Esophagus (tissue), 2 donors: Measurements from ENCODE around the gene CCL21. TPM values are rescaled to one million over a fixed set of nuclear protein-coding genes. Genes with fewer than 3 reads are reported as not detected.
"Not testable (repeated sequence)": the region's sequence is repeated elsewhere in the genome, so short reads cannot be mapped to it uniquely, and the experiment has no call there.

ENCODE experiments used
- H3K27ac ChIP-seq, 2 donors: one replicate each; pipeline ENCODE4 v1.5.1; 2013; ENCODE audit warnings: low read depth in 2 of 2, mild to moderate bottlenecking in 2 of 2, inconsistent platforms in 1 of 2, low read length in 1 of 2, moderate library complexity in 1 of 2
- H3K27me3 ChIP-seq, 2 donors: one replicate each; pipeline ENCODE4 v1.6.1; 2013; ENCODE audit warnings: low read length in 2 of 2, control low read depth in 1 of 2, mild to moderate bottlenecking in 1 of 2; ENCODE audit not compliant: insufficient read depth in 2 of 2, control insufficient read depth in 1 of 2
- H3K36me3 ChIP-seq, 2 donors: one replicate each; pipeline ENCODE4 v1.6.1; 2013; ENCODE audit warnings: low read length in 1 of 2; ENCODE audit not compliant: control insufficient read depth in 2 of 2, insufficient read depth in 2 of 2
- H3K4me1 ChIP-seq, 2 donors: one replicate each; pipeline ENCODE4 v1.6.1; 2013; ENCODE audit warnings: low read length in 1 of 2; ENCODE audit not compliant: control insufficient read depth in 2 of 2, insufficient read depth in 2 of 2
- H3K4me3 ChIP-seq, 2 donors: one replicate each; pipeline ENCODE4 v1.5.1; 2013; ENCODE audit warnings: low read length in 2 of 2, mild to moderate bottlenecking in 2 of 2, low read depth in 1 of 2, moderate library complexity in 1 of 2
- H3K9me3 ChIP-seq, 2 donors: one replicate each; pipeline ENCODE4 v1.6.1; 2013; ENCODE audit warnings: mild to moderate bottlenecking in 2 of 2, low read depth in 1 of 2, low read length in 1 of 2, moderate library complexity in 1 of 2; ENCODE audit not compliant: control insufficient read depth in 2 of 2, insufficient read depth in 1 of 2
- WGBS, 2 donors: extraction: QIAGEN DNeasy Blood & Tissue Kit; methylation state at CpG; one replicate each; pipeline ENCODE4 v1.1.7; 2013; 5-methylcytosine and 5-hydroxymethylcytosine counted together
- polyA plus RNA-seq, 2 donors: library from polyadenylated mRNA; stranded (reverse); fragments of 200-250 nt; gene quantifications; one replicate each; pipeline ENCODE4 v1.2.3, GENCODE V29; 2013
- donor health status: healthy with polysubstance abuse.
- donor health status: Bipolar disorder and iron deficiency.

The CCL21 gene
- polyA plus RNA-seq, 2 donors: 13.2 to 50.9 TPM

GRCh38 chr9:34734720-34735119 lies 24.8 kb upstream of the CCL21 start:
- Histone ChIP-seq H3K4me1 (no peaks in the 10 kb centered on the region), H3K4me3 (no peak overlapping the region), H3K9me3 (no peaks in the 10 kb centered on the region), H3K27ac (no peak overlapping the region), H3K27me3 (no peaks in the 10 kb centered on the region), H3K36me3 (no peaks in the 10 kb centered on the region)

- H3K27me3 ChIP-seq: peaks cover 0 to 2% of the 10 kb centered on the region in 2 donors
- H3K4me1 ChIP-seq: no peaks in the 10 kb centered on the region
- 85 to 87% methylated on average over 2 of the region's 2 CpGs for WGBS, 2 donors
- H3K36me3 ChIP-seq: no peaks in the 10 kb centered on the region
- no peak overlapping the region for H3K4me3 ChIP-seq
- H3K27ac ChIP-seq: no peak overlapping the region
- no peaks in the 10 kb centered on the region for H3K9me3 ChIP-seq
These were observed 22.9 kb upstream of the CCL21 start for GRCh38 chr9:34732886-34733285.

GRCh38 chr9:34732478-34732877 lies 22.5 kb upstream of the CCL21 start:
- no peaks in the 10 kb centered on the region for H3K36me3 ChIP-seq
- H3K27me3 ChIP-seq: peaks cover 0 to 2% of the 10 kb centered on the region in 2 donors
- H3K9me3 ChIP-seq: no peaks in the 10 kb centered on the region
- WGBS, 2 donors: 93 to 97% methylated on average over 1 of the region's 1 CpG
- H3K27ac ChIP-seq: no peak overlapping the region
- no peaks in the 10 kb centered on the region for H3K4me1 ChIP-seq
- H3K4me3 ChIP-seq: no peak overlapping the region

GRCh38 chr9:34723141-34723540 lies 13.2 kb upstream of the CCL21 start:
- Histone ChIP-seq H3K9me3 (no peaks in the 10 kb centered on the region), H3K4me3 (no peak overlapping the region), H3K4me1 (no peaks in the 10 kb centered on the region), H3K36me3 (no peaks in the 10 kb centered on the region), H3K27me3 (no peaks in the 10 kb centered on the region), H3K27ac (no peak overlapping the region)
- WGBS, 2 donors: 94 to 95% methylated on average over 11 of the region's 11 CpGs

GRCh38 chr9:34719769-34720025 lies 9.8 kb upstream of the CCL21 start:
- not testable (repeated sequence) for H3K4me1 ChIP-seq, H3K9me3 ChIP-seq, H3K36me3 ChIP-seq, H3K4me3 ChIP-seq, H3K27me3 ChIP-seq, H3K27ac ChIP-seq

- Histone ChIP-seq H3K27ac (no peak overlapping the region), H3K9me3 (no peaks in the 10 kb centered on the region), H3K27me3 (no peaks in the 10 kb centered on the region), H3K4me1 (no peaks in the 10 kb centered on the region), H3K36me3 (no peaks in the 10 kb centered on the region), H3K4me3 (no peak overlapping the region)
- 82 to 84% methylated on average over 8 of the region's 8 CpGs for WGBS, 2 donors
These were observed 9.3 kb upstream of the CCL21 start for GRCh38 chr9:34719021-34719768.

GRCh38 chr9:34717996-34718614 lies 8.2 kb upstream of the CCL21 start:
- Histone ChIP-seq H3K4me1 (no peaks in the 10 kb centered on the region), H3K27me3 (no peaks in the 10 kb centered on the region), H3K4me3 (no peak overlapping the region), H3K27ac (no peak overlapping the region), H3K36me3 (no peaks in the 10 kb centered on the region), H3K9me3 (no peaks in the 10 kb centered on the region)
- 58 to 69% methylated on average over 3 of the region's 3 CpGs for WGBS, 2 donors

GRCh38 chr9:34716711-34717110 lies 6.8 kb upstream of the CCL21 start:
- Histone ChIP-seq H3K4me3 (no peak overlapping the region), H3K27me3 (no peaks in the 10 kb centered on the region), H3K36me3 (no peaks in the 10 kb centered on the region), H3K9me3 (no peaks in the 10 kb centered on the region), H3K27ac (no peak overlapping the region), H3K4me1 (no peaks in the 10 kb centered on the region)
- 45 to 60% methylated on average over 4 of the region's 4 CpGs for WGBS, 2 donors

- no peaks in the 10 kb centered on the region for H3K4me1 ChIP-seq
- 66 to 75% methylated on average over 7 of the region's 7 CpGs for WGBS, 2 donors
- no peak overlapping the region for H3K4me3 ChIP-seq
- H3K36me3 ChIP-seq: no peaks in the 10 kb centered on the region
- no peaks in the 10 kb centered on the region for H3K9me3 ChIP-seq
- no peak overlapping the region for H3K27ac ChIP-seq
- H3K27me3 ChIP-seq: no peaks in the 10 kb centered on the region
These were observed 5.8 kb upstream of the CCL21 start for GRCh38 chr9:34715639-34716215.

- Histone ChIP-seq H3K4me3 (no peak overlapping the region), H3K27ac (no peak overlapping the region), H3K4me1 (no peaks in the 10 kb centered on the region), H3K36me3 (no peaks in the 10 kb centered on the region), H3K27me3 (no peaks in the 10 kb centered on the region), H3K9me3 (no peaks in the 10 kb centered on the region)
These were observed 4.1 kb upstream of the CCL21 start for GRCh38 chr9:34714007-34714406.
